Immature natural killer cell (primary cell): Measurements from ENCODE around the gene HOMER3. TPM values are rescaled to one million over a fixed set of nuclear protein-coding genes. Genes with fewer than 3 reads are reported as not detected.

Source experiments
- DNase-seq, 3 donors: peaks; one replicate each; pipeline ENCODE4 v3.0.0; 2022; ENCODE audit warnings: mixed read lengths in 1 of 3
- H3K27ac Mint-ChIP-seq, 6 donors: one replicate each; pipeline ENCODE4 v1.8.0; 2020; ENCODE audit warnings: mixed read lengths in 6 of 6, mild to moderate bottlenecking in 5 of 6, inconsistent platforms in 4 of 6, moderate library complexity in 3 of 6
- H3K27me3 Mint-ChIP-seq, 3 donors: one replicate each; pipeline ENCODE4 v1.8.0; 2020 to 2021; ENCODE audit warnings: low read depth in 3 of 3, mild to moderate bottlenecking in 3 of 3, mixed read lengths in 3 of 3, moderate library complexity in 3 of 3, inconsistent platforms in 1 of 3
- H3K36me3 Mint-ChIP-seq, 3 donors: one replicate each; pipeline ENCODE4 v1.8.0; 2020; ENCODE audit warnings: mixed read lengths in 3 of 3, inconsistent platforms in 2 of 3, mild to moderate bottlenecking in 2 of 3
- H3K4me1 Mint-ChIP-seq, 2 donors: one replicate each; pipeline ENCODE4 v1.8.0; 2020; ENCODE audit warnings: inconsistent platforms in 2 of 2, mild to moderate bottlenecking in 2 of 2, mixed read lengths in 2 of 2, moderate library complexity in 1 of 2
- H3K4me3 Mint-ChIP-seq, 5 donors: one replicate each; pipeline ENCODE4 v1.8.0; 2020; ENCODE audit warnings: mild to moderate bottlenecking in 5 of 5, mixed read lengths in 5 of 5, inconsistent platforms in 3 of 5, moderate library complexity in 3 of 5
- H3K9me3 Mint-ChIP-seq, 6 donors: one replicate each; pipeline ENCODE4 v1.8.0; 2020; ENCODE audit warnings: mild to moderate bottlenecking in 6 of 6, mixed read lengths in 6 of 6, inconsistent platforms in 4 of 6, moderate library complexity in 3 of 6
- polyA plus RNA-seq, 3 donors: library from polyadenylated mRNA; unstranded; fragments of 300-500 nt; fragmentation: Illumina TruSeq; gene quantifications; one replicate each; pipeline ENCODE4 v1.2.3, GENCODE V29; 2021

The HOMER3 gene
- under 1 TPM in 1 of 3 donors, not detected in 2; 0.47 TPM for polyA plus RNA-seq

DNA sequence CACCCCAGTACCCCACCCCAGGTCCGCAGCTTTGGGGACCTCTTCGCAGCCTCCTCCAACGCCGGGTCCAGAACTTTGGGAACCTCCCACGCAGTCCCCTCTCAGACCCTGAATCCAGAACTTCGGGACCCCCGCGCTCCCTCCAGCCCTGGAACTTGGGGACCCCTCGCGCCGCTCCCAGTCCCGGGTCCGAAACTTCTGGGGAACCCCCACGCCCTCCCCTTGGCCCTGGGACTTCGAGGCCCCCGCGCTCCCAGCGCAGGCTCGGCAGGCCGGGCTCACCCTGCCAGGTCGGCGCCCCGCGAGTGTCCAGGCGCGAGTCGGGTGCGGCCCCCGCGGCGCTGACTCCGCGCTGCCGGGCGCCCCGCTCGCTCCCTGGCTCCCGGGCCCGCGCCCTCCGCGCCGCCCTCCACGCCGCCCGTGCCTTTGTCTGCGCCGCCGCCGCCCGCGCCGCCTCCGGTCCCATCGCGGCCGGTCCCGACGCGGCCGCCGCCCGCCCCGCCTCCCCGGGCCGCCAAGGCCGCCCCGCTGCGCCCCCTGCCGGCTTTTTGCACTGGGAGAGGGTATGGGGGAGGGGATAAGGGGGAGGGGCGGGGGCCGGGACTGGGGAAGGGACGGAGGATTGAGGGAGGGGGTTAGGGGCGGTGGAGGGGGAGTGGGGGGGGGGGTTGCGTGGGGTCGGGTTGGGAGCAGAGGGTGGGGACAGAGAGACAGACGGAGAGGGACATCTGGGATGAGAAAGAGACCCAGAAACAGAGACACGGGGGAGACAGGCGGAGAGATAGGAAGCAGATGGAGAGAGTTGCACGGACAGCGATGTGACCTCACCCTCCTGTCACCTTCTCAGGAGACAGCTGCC lies at the start of gene HOMER3:
Gene HOMER3, minus strand, starts transcription at position 449 of the 859 bp plus-strand sequence. CDS start 2,235 bp downstream, outside the sequence.
- Mint-ChIP-seq H3K4me3 (peak within 1 kb of the TSS; percentile 54 to 64 (median 59)), H3K36me3 (no peaks in the 10 kb centered on the region), H3K27ac (peak within 1 kb of the TSS in 1 of 6 donors; percentile 34), H3K4me1 (peaks cover 0 to 16% of the 10 kb centered on the region in 2 donors), H3K27me3 (peaks cover 21 to 26% (median 24%) of the 10 kb centered on the region in 3 donors), H3K9me3 (no peaks in the 10 kb centered on the region)
- peak; percentile 58 to 65 (median 63) for DNase-seq

DNA sequence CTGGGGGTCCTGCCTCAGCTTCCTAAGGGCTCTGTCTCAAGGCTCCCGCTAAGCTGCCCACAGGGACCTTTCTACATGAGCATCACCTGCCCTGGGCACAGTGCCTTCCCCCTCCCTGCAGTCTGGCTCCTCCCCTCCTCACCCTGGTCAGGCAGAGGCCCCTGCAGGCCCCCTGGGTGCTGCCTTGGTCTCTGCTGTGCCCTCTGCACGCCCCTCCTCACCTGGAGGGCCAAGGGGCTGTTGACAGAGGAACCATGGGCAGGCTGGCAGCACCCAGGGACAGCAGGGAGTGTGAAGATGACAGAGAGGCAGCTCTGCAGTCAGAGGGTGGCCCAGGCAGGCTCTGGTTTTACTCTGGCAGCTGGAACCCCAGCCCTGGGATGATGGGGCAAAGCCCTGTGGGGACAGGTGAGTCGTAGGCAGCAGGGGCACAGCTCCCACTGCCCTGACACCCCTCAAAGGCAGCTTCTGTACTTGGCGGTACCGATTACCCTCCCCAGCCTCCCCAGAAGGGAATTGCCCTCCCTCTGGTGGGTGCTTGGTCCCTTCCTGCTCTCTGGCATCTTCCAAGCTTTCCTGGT lies 49.2 kb upstream of the HOMER3 start:
- Mint-ChIP-seq H3K4me1 (no peaks in the 10 kb centered on the region), H3K4me3 (no peak overlapping the region), H3K9me3 (no peaks in the 10 kb centered on the region), H3K27ac (no peak overlapping the region), H3K27me3 (peaks cover 0 to 2% (median 2%) of the 10 kb centered on the region in 3 donors), H3K36me3 (peaks cover 4 to 23% (median 9%) of the 10 kb centered on the region in 3 donors)
- no peak for DNase-seq

DNA sequence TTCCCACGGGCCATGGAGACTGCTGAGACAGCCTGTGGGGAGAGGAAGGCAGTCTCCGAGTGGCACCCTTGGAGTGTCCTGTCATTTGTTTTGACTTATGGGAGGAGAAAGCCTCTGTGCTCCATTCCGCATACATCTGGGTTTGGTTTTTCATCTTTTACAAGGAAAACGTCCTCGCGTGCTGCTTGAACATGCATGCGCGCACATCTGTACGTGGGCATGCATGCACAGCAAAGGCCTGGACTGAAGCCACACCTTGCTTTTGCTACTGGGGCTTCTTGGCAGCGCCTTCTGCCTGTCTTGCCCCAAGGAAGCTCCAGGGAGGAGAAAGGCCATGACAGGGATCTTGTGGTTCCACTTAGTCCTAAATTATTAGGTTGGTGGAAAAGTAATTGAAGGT lies 48.3 kb upstream of the HOMER3 start:
- Mint-ChIP-seq H3K27ac (peak overlapping the region in 1 of 6 donors; percentile 28), H3K9me3 (no peaks in the 10 kb centered on the region), H3K4me3 (no peak overlapping the region), H3K27me3 (peaks cover 0 to 2% (median 2%) of the 10 kb centered on the region in 3 donors), H3K36me3 (peaks cover 1 to 21% (median 9%) of the 10 kb centered on the region in 3 donors), H3K4me1 (no peaks in the 10 kb centered on the region)
- DNase-seq = no peak

DNA sequence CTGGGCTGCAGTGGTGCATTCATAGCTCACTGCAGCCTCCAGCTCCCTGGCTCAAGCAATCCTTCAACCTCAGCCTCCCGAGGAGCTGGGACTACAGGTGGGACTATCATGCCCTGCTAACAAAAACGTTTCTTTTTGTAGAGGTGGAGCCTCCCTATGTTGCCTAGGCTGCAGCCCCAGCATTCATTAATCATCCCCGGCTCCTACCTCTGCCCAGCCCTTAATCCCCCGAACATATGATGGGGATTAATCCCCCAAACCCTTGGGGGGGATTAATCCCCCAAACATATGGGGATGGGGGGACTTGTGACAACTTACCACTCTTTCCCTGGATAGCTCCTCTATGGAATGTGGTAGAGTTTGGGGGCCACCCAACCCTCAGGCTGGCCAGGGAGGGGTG lies 46.4 kb upstream of the HOMER3 start:
- H3K27me3 Mint-ChIP-seq = peaks cover 0 to 2% (median 2%) of the 10 kb centered on the region in 3 donors
- no peaks in the 10 kb centered on the region for H3K9me3 Mint-ChIP-seq
- no peaks in the 10 kb centered on the region for H3K4me1 Mint-ChIP-seq
- H3K4me3 Mint-ChIP-seq = no peak overlapping the region
- peaks cover 0 to 4% (median 0%) of the 10 kb centered on the region in 3 donors for H3K36me3 Mint-ChIP-seq
- no peak for DNase-seq
- no peak overlapping the region for H3K27ac Mint-ChIP-seq

DNA sequence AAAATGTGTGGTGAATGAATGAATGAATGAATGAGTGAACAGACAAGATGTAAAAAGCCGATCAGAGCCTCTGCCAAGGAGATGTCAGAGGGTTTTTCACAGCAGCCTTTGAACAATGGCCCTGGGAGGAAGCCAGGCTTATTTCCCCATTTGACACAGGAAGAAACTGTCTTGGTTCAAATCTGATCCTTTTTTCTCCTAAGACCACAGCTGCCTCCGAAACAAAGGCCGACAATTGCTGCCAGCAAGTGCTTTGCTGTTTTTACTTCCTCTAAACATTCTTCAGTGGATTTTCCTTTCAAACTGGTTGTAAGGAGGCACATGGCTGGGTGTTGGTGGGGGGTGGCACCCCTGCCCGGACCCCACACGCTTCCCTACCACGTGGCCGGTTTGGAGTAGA lies 44.2 kb upstream of the HOMER3 start:
- H3K9me3 Mint-ChIP-seq = no peaks in the 10 kb centered on the region
- H3K27ac Mint-ChIP-seq = no peak overlapping the region
- peaks cover 0 to 2% (median 2%) of the 10 kb centered on the region in 3 donors for H3K27me3 Mint-ChIP-seq
- DNase-seq = no peak
- H3K4me1 Mint-ChIP-seq = no peaks in the 10 kb centered on the region
- no peak overlapping the region for H3K4me3 Mint-ChIP-seq
- no peaks in the 10 kb centered on the region for H3K36me3 Mint-ChIP-seq

DNA sequence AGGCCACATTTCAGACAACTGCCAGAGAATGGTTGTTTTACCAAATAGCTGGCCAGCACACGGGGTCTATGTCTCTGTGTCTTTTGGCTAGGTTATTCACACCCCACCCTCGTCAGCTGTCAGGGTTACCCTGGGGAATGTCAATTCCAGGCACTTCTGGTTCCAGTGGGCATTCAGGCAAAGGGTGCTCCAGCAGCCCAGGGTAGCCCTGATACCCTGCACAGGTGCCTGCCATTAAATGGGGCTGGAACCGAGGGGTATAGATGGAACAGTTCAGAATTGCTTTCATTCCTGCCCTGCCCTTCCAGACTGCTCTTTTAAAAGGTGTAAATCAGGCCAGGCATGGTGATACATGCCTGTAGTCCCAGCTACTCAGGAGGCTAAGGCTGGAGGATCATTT lies 43.2 kb upstream of the HOMER3 start:
- no peaks in the 10 kb centered on the region for H3K36me3 Mint-ChIP-seq
- H3K27me3 Mint-ChIP-seq = peaks cover 0 to 2% (median 2%) of the 10 kb centered on the region in 3 donors
- H3K4me3 Mint-ChIP-seq = no peak overlapping the region
- no peaks in the 10 kb centered on the region for H3K4me1 Mint-ChIP-seq
- H3K9me3 Mint-ChIP-seq = no peaks in the 10 kb centered on the region
- no peak overlapping the region for H3K27ac Mint-ChIP-seq
- no peak for DNase-seq

DNA sequence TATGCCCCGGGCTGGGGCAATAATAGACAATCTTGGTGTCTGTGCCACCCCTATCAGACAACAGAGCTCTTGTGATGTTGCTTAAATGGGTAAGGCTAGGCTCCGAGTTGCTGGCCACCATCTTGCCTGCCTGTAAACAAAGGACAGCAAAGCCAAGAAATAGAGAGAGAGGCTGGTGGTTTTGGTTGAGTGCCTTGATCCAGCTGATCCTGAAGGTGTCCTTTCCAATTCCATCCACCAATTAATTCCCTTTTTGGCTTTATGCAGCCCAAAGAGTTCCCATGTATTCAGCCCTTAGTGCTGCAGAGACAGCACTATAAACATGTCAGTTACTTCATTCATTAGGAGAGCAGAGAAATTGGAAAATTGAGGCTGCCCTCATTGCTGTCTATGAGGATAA lies 41.7 kb upstream of the HOMER3 start:
- Mint-ChIP-seq H3K9me3 (no peaks in the 10 kb centered on the region), H3K4me3 (no peak overlapping the region), H3K27me3 (peaks cover 0 to 2% (median 2%) of the 10 kb centered on the region in 3 donors), H3K27ac (no peak overlapping the region), H3K36me3 (no peaks in the 10 kb centered on the region), H3K4me1 (no peaks in the 10 kb centered on the region)
- DNase-seq = no peak

DNA sequence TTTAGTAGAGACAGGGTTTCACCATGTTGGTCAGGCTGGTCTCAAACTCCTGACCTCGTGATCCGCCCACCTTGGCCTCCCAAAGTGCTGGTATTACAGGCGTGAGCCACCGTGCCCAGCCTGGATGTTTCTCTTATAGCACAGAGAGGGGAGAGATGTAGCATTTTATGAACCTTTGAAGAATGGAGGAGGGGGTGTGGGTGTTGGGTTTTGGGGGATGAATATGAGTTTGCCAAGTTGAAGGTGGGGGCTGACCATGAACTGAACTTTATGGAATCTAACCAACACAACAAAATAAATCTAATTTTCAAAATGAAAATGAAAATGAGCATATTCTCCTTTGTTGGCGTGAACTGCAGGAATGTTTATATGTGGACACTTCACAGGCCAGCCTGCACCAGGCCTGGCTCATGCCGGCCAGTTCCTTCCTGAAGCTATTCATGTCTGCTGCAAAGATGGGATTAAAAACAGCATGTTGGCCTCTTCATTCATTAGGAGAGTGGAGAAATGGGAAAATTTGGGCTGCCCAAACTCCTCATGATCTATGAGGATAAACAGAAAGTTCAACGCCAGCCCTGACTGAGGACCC lies 39.5 kb upstream of the HOMER3 start:
- H3K4me1 Mint-ChIP-seq = no peaks in the 10 kb centered on the region
- H3K9me3 Mint-ChIP-seq = no peaks in the 10 kb centered on the region
- H3K4me3 Mint-ChIP-seq = no peak overlapping the region

DNA sequence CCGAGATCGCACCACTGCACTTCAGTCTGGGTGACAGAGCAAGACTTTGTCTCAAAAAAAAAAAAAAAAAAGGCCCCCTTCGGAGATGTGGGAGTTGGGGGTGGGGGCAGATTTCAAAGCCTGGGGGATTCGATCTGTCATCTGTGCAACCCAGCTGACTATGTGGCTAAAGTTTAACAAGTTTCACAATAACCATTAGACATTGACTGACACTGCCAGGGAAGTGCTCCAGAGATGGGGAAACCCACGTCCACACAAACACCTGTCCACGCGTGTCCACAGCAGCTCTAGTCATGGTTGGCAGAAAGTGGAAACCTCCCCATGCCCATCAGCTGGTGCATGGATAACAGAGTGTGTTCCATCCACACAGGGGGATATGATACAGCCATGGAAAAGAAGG lies 37.6 kb upstream of the HOMER3 start:
- H3K4me1 Mint-ChIP-seq = no peaks in the 10 kb centered on the region
- H3K27me3 Mint-ChIP-seq = peaks cover 0 to 6% (median 0%) of the 10 kb centered on the region in 3 donors
- no peak overlapping the region for H3K27ac Mint-ChIP-seq
- no peaks in the 10 kb centered on the region for H3K9me3 Mint-ChIP-seq
- DNase-seq = no peak
- H3K4me3 Mint-ChIP-seq = no peak overlapping the region
- H3K36me3 Mint-ChIP-seq = no peaks in the 10 kb centered on the region

More for the DNA sequence above, 39.5 kb upstream of the HOMER3 start:
- Mint-ChIP-seq H3K27me3 (peaks cover 0 to 6% (median 0%) of the 10 kb centered on the region in 3 donors), H3K27ac (no peak overlapping the region), H3K36me3 (no peaks in the 10 kb centered on the region)
- no peak for DNase-seq

DNA sequence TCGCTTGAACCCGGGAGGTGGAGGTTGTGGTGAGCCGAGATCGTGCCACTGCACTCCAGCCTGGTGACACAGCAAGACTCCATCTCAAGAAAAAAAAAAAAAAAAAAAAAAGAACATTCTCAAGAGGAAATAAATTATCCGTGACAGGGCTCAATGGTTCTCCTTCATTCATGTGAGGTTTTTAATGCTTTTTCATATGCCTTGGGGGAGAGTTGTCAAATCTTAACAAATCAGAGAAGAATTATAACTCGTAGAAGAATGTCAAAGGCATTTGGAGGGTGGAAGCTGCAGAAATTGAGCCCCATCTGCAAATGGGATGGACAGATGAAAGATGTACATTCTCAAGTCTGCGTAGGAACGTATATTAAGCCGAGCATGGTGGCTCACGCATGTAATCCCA lies 34.9 kb upstream of the HOMER3 start:
- H3K4me3 Mint-ChIP-seq = no peak overlapping the region
- H3K36me3 Mint-ChIP-seq = no peaks in the 10 kb centered on the region
- no peak for DNase-seq
- H3K4me1 Mint-ChIP-seq = peaks cover 0 to 3% of the 10 kb centered on the region in 2 donors
- H3K27me3 Mint-ChIP-seq = peaks cover 2 to 9% (median 4%) of the 10 kb centered on the region in 3 donors
- H3K27ac Mint-ChIP-seq = no peak overlapping the region
- H3K9me3 Mint-ChIP-seq = no peaks in the 10 kb centered on the region

DNA sequence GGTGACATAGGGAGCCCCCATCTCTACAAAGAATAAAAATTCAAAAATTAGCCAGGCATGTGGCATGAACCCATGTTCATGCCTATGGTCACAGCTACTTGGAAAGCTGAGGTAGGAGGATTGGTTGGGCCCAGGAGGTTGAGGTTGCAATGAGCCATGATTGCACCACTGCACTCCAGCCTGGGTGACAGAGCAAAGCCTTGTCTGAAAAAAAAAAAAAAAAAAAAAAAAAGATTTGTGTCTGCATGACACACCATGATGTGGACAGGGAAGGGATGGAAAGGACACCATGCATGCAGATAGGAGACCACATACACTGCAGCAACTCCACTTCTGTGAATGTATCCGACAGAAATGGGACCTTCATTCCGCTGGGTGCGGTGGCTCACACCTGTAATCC lies 34.0 kb upstream of the HOMER3 start:
- H3K9me3 Mint-ChIP-seq = no peaks in the 10 kb centered on the region
- no peak overlapping the region for H3K4me3 Mint-ChIP-seq
- no peak overlapping the region for H3K27ac Mint-ChIP-seq
- peaks cover 0 to 3% of the 10 kb centered on the region in 2 donors for H3K4me1 Mint-ChIP-seq
- no peaks in the 10 kb centered on the region for H3K36me3 Mint-ChIP-seq
- peaks cover 2 to 6% (median 4%) of the 10 kb centered on the region in 3 donors for H3K27me3 Mint-ChIP-seq
- no peak for DNase-seq

DNA sequence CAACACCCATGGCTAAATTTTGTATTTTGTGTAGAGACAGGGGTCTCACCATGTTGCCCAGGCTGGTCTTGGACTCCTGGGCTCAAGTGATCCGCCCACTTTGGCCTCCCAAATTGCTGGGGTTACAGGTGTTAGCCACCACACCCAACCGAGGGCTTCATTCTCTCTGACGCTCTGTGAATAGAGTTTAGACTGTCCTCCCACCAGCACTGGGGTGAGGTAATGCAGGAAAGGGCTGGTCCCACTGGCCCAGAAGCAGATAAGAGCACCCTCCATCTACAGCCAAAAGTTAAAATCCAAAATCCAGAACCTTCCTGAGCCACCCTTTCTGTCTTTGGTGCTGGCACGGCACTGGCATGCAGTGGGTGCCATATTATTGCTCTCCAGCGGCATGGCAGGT lies 31.8 kb upstream of the HOMER3 start:
- peaks cover 2 to 6% (median 4%) of the 10 kb centered on the region in 3 donors for H3K27me3 Mint-ChIP-seq
- peak overlapping the region in 1 of 6 donors; percentile 55 for H3K27ac Mint-ChIP-seq
- no peak for DNase-seq

DNA sequence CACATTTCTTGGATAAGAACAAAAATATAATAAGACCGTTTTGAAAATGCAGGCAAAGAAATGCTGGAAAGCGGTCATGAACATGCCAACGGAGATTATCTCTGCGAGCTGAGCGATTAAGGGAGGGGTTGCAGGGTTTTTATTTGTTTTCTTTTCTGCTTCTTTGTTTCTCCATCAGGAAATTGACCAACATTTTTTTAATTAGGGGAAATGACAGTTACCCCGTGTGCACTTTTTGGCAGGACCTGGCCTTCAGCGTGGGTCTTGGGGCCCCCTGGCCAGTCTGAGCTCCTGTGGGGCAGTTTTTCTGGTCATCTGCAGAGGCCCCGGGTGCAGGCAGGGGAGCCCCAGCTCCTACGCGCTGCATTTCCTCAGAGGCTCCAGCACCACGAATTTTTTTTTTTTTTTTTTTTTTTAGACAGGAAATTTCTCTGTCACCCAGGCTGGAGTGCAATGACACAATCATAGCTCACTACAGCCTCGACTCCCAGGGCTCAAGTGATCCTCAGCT lies 31.3 kb upstream of the HOMER3 start:
- H3K27ac Mint-ChIP-seq = no peak overlapping the region
- no peak for DNase-seq
- peaks cover 2 to 6% (median 4%) of the 10 kb centered on the region in 3 donors for H3K27me3 Mint-ChIP-seq
- peaks cover 0 to 3% of the 10 kb centered on the region in 2 donors for H3K4me1 Mint-ChIP-seq
- H3K9me3 Mint-ChIP-seq = no peaks in the 10 kb centered on the region
- peaks cover 0 to 3% (median 0%) of the 10 kb centered on the region in 3 donors for H3K36me3 Mint-ChIP-seq
- no peak overlapping the region for H3K4me3 Mint-ChIP-seq

More for the DNA sequence above, 31.8 kb upstream of the HOMER3 start:
- H3K36me3 Mint-ChIP-seq = peaks cover 0 to 3% (median 0%) of the 10 kb centered on the region in 3 donors
- H3K9me3 Mint-ChIP-seq = no peaks in the 10 kb centered on the region
- no peak overlapping the region for H3K4me3 Mint-ChIP-seq
- H3K4me1 Mint-ChIP-seq = peaks cover 0 to 3% of the 10 kb centered on the region in 2 donors
